SK-N-SH (cell line): ENCODE data around the gene COL25A1.

Source experiments
- CHD2 ChIP-seq: fragments of 150-350 bp; IDR thresholded peaks from 2 replicates; pipeline ENCODE4 v1.6.1; 2018; ENCODE audit warnings: low read length; ENCODE audit not compliant: partially characterized antibody
- CTCF ChIP-seq: fragments of 200-600 bp; sonication (generic); IDR thresholded peaks from 2 replicates; pipeline ENCODE4 v1.6.1; 2017; ENCODE audit warnings: antibody characterized with exemption, mild to moderate bottlenecking, moderate library complexity
- EP300 ChIP-seq, 2 experiments: IDR thresholded peaks; 2 replicates each; pipeline versions ENCODE4 v1.4.0 to v1.6.1; 2012; ENCODE audit warnings: borderline replicate concordance in 1 of 2, low read depth in 1 of 2, low read length in 1 of 2
- FOSL2 ChIP-seq: IDR thresholded peaks from 2 replicates; pipeline ENCODE4 v1.4.0; 2012; ENCODE audit warnings: low read depth, mild to moderate bottlenecking, moderate library complexity, borderline replicate concordance
- JUND ChIP-seq: IDR thresholded peaks from 2 replicates; pipeline ENCODE4 v1.4.0; 2012
- MEF2A ChIP-seq: IDR thresholded peaks from 2 replicates; pipeline ENCODE4 v1.4.0; 2012; ENCODE audit warnings: low read depth, borderline replicate concordance
- POLR2AphosphoS5 ChIP-seq: IDR thresholded peaks from 2 replicates; pipeline ENCODE4 v1.6.1; 2012; ENCODE audit warnings: low read depth, low read length
- RAD21 ChIP-seq: IDR thresholded peaks from 2 replicates; pipeline ENCODE4 v1.6.1; 2012; ENCODE audit warnings: mild to moderate bottlenecking, low read length
- RCOR1 ChIP-seq: fragments of 150-350 bp; IDR thresholded peaks from 2 replicates; pipeline ENCODE4 v1.6.1; 2017; ENCODE audit warnings: antibody characterized with exemption, low read length
- RFX5 ChIP-seq: IDR thresholded peaks from 2 replicates; pipeline ENCODE4 v1.6.1; 2012; ENCODE audit warnings: mild to moderate bottlenecking, improper control_type of control experiment, low read length
- SIN3A ChIP-seq: IDR thresholded peaks from 2 replicates; pipeline ENCODE4 v1.6.1; 2012; ENCODE audit warnings: low read depth, mild to moderate bottlenecking, low read length, moderate library complexity, borderline replicate concordance
- TAF1 ChIP-seq: IDR thresholded peaks from 2 replicates; pipeline ENCODE4 v1.6.1; 2012; ENCODE audit warnings: low read depth, mild to moderate bottlenecking, low read length, moderate library complexity, borderline replicate concordance
- TF ChIP-seq, protein P1 (sequence below): fragments of 150-350 bp; IDR thresholded peaks from 2 replicates; pipeline ENCODE4 v1.6.1; 2017; ENCODE audit warnings: antibody characterized with exemption, low read length, low read depth, borderline replicate concordance
- TF ChIP-seq, protein P2 (sequence below): fragments of 150-350 bp; IDR thresholded peaks from 2 replicates; pipeline ENCODE4 v1.6.1; 2016; ENCODE audit warnings: mild to moderate bottlenecking, low read depth, low read length

DNA sequence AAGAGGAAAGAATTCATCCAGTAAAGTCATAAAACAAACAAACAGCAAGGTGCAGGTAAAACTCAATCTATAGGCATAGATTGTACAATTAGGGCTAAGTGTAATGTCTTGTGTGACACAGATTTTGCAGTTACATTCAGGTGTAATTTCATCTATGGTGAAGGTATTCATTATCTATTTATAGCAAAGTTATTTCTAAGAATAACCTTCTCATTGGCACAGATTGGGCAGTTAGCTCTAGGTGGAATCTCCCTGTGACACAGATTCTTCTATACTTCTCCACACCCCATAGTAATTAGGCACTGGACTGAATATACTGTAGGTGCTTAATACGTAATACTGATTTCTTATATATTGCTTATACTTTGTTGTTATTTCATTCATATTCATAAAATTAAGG lies 66.8 kb downstream of the COL25A1 start:
- TF ChIP-seq CTCF (no peak), RFX5 (no peak), RAD21 (no peak), EP300 (IDR thresholded peaks at IDR 0.05; ENCODE audit: borderline replicate concordance in 1 of 2, low read depth in 1 of 2, low read length in 1 of 2) (no peak), RCOR1 (no peak), TAF1 (no peak), SIN3A (no peak), JUND (no peak), POLR2AphosphoS5 (no peak), FOSL2 (no peak), CHD2 (no peak), MEF2A (no peak)
- TF ChIP-seq, protein P1, sequence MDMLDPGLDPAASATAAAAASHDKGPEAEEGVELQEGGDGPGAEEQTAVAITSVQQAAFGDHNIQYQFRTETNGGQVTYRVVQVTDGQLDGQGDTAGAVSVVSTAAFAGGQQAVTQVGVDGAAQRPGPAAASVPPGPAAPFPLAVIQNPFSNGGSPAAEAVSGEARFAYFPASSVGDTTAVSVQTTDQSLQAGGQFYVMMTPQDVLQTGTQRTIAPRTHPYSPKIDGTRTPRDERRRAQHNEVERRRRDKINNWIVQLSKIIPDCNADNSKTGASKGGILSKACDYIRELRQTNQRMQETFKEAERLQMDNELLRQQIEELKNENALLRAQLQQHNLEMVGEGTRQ: no peak
- TF ChIP-seq, protein P2, sequence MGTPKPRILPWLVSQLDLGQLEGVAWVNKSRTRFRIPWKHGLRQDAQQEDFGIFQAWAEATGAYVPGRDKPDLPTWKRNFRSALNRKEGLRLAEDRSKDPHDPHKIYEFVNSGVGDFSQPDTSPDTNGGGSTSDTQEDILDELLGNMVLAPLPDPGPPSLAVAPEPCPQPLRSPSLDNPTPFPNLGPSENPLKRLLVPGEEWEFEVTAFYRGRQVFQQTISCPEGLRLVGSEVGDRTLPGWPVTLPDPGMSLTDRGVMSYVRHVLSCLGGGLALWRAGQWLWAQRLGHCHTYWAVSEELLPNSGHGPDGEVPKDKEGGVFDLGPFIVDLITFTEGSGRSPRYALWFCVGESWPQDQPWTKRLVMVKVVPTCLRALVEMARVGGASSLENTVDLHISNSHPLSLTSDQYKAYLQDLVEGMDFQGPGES: no peak
